Smooth muscle cell (in vitro differentiated cells): ENCODE measurements around the gene PSMB5. TPM values are rescaled to one million over a fixed set of nuclear protein-coding genes. Genes with fewer than 3 reads are reported as not detected.

Source experiments
- DNase-seq: peaks from one replicate; lab custom pipeline; 2025; ENCODE audit not compliant: unreplicated experiment; lab: John Stamatoyannopoulos, UW
- H2AFZ ChIP-seq: fragments of 200-600 bp; sonication (generic); 2 replicates; pipeline ENCODE4 v1.6.0; 2016; ENCODE audit warnings: antibody characterized with exemption, low read depth, mild to moderate bottlenecking
- H3F3A ChIP-seq: fragments of 200-600 bp; sonication (generic); 2 replicates; pipeline ENCODE4 v1.6.0; 2017; ENCODE audit warnings: antibody characterized with exemption, low read depth
- H3K27ac ChIP-seq: fragments of 200-600 bp; sonication (generic); 2 replicates; pipeline ENCODE4 v1.5.1; 2016; ENCODE audit warnings: low read depth, mild to moderate bottlenecking
- H3K27me3 ChIP-seq: fragments of 200-600 bp; sonication (generic); 2 replicates; pipeline ENCODE4 v1.6.1; 2016; ENCODE audit warnings: low read depth, mild to moderate bottlenecking
- H3K36me3 ChIP-seq: fragments of 200-600 bp; sonication (generic); 2 replicates; pipeline ENCODE4 v1.5.1; 2016; ENCODE audit warnings: low read depth
- H3K4me1 ChIP-seq: fragments of 200-600 bp; sonication (generic); 2 replicates; pipeline ENCODE4 v1.5.1; 2016; ENCODE audit warnings: low read depth
- H3K4me2 ChIP-seq: fragments of 200-600 bp; sonication (generic); 2 replicates; pipeline ENCODE4 v1.6.0; 2016; ENCODE audit warnings: mild to moderate bottlenecking
- H3K4me3 ChIP-seq: fragments of 200-600 bp; sonication (generic); 2 replicates; pipeline ENCODE4 v1.5.1; 2016; ENCODE audit warnings: mild to moderate bottlenecking
- H3K79me2 ChIP-seq: fragments of 200-600 bp; sonication (generic); 2 replicates; pipeline ENCODE4 v1.6.0; 2016; ENCODE audit warnings: low read depth, mild to moderate bottlenecking
- H3K9ac ChIP-seq: fragments of 200-600 bp; sonication (generic); 2 replicates; pipeline ENCODE4 v1.6.0; 2016; ENCODE audit warnings: low read depth
- H3K9me3 ChIP-seq: fragments of 200-600 bp; sonication (generic); replicated peaks from 2 replicates; pipeline ENCODE4 v1.5.1; 2016; ENCODE audit warnings: low read depth
- H4K20me1 ChIP-seq: fragments of 200-600 bp; sonication (generic); 2 replicates; pipeline ENCODE4 v1.6.0; 2016; ENCODE audit warnings: low read depth
- CTCF ChIP-seq: fragments of 200-600 bp; sonication (generic); IDR thresholded peaks from 2 replicates; pipeline ENCODE4 v1.5.1; 2017; ENCODE audit warnings: borderline replicate concordance, mild to moderate bottlenecking, antibody characterized with exemption; ENCODE audit not compliant: insufficient read depth, poor library complexity, severe bottlenecking
- WGBS: methylation state at CpG from one replicate; pipeline ENCODE4 v1.1.7; 2016; ENCODE audit warnings: low lambda C conversion rate; 5-methylcytosine and 5-hydroxymethylcytosine counted together
- polyA plus RNA-seq: library from polyadenylated mRNA; unstranded; fragments of >200 nt; fragmentation: Nextera tagmentation; extraction: Ambion mirVana; gene quantifications from 2 replicates; pipeline ENCODE4 v1.2.1, GENCODE V29; 2016
- total RNA-seq: library from RNA; depleted of rRNA; stranded (reverse); fragments of >200 nt; gene quantifications from 2 replicates; pipeline ENCODE4 v1.2.3, GENCODE V29; 2014

PSMB5 gene
- total and polyA plus RNA-seq, 2 experiments from 2014 or later, result 183 to 374 TPM

GRCh38 chr14:23078692-23079116, 44.0 kb upstream of the PSMB5 start:
- no peak for TF ChIP-seq CTCF
- H3K9ac ChIP-seq, result peak overlapping the region; percentile 37
- H4K20me1 ChIP-seq, result peaks cover 35% of the 10 kb centered on the region
- H3K27me3 ChIP-seq, result no peaks in the 10 kb centered on the region
- H3K4me1 ChIP-seq, result peaks cover 5% of the 10 kb centered on the region
- no peak for DNase-seq
- H3K27ac ChIP-seq, result peak overlapping the region; percentile 89
- no peaks in the 10 kb centered on the region for H3K9me3 ChIP-seq
- peaks cover 33% of the 10 kb centered on the region for H3K36me3 ChIP-seq
- peaks cover 38% of the 10 kb centered on the region for H3F3A ChIP-seq
- H3K4me3 ChIP-seq, result no peak overlapping the region
- WGBS, result 4% methylated on average over 2 of the region's 2 CpGs
- H3K79me2 ChIP-seq, result peaks cover 23% of the 10 kb centered on the region
- no peak overlapping the region for H2AFZ ChIP-seq
- peak overlapping the region; percentile 64 for H3K4me2 ChIP-seq

- Histone ChIP-seq H3K36me3 (peaks cover 31% of the 10 kb centered on the region), H3K4me1 (peaks cover 5% of the 10 kb centered on the region), H4K20me1 (peaks cover 28% of the 10 kb centered on the region), H2AFZ (no peak overlapping the region), H3K27me3 (no peaks in the 10 kb centered on the region), H3K4me2 (peak overlapping the region; percentile 64), H3K9me3 (no peaks in the 10 kb centered on the region), H3K27ac (peak overlapping the region; percentile 89), H3K79me2 (peaks cover 19% of the 10 kb centered on the region), H3K9ac (peak overlapping the region; percentile 37), H3K4me3 (no peak overlapping the region), H3F3A (peaks cover 43% of the 10 kb centered on the region)
- WGBS, result 93% methylated on average over 5 of the region's 5 CpGs
- no peak for DNase-seq
- TF ChIP-seq CTCF, result no peak
These were observed 43.3 kb upstream of the PSMB5 start for GRCh38 chr14:23077962-23078361.

- WGBS, result 77% methylated on average over 5 of the region's 5 CpGs
- Histone ChIP-seq H3F3A (peaks cover 41% of the 10 kb centered on the region), H4K20me1 (peaks cover 24% of the 10 kb centered on the region), H3K4me3 (no peak overlapping the region), H3K4me2 (no peak overlapping the region), H3K27me3 (no peaks in the 10 kb centered on the region), H3K9me3 (no peaks in the 10 kb centered on the region), H3K4me1 (peaks cover 11% of the 10 kb centered on the region), H2AFZ (no peak overlapping the region), H3K27ac (peak overlapping the region; percentile 89), H3K79me2 (peaks cover 23% of the 10 kb centered on the region), H3K9ac (no peak overlapping the region), H3K36me3 (peaks cover 28% of the 10 kb centered on the region)
- DNase-seq, result no peak
- TF ChIP-seq CTCF, result peak; percentile 64
These were observed 42.2 kb upstream of the PSMB5 start for GRCh38 chr14:23076785-23077408.

GRCh38 chr14:23074906-23075305, 40.2 kb upstream of the PSMB5 start:
- DNase-seq, result no peak
- Histone ChIP-seq H3K79me2 (peaks cover 28% of the 10 kb centered on the region), H3K4me2 (no peak overlapping the region), H3K27me3 (no peaks in the 10 kb centered on the region), H3K36me3 (peaks cover 15% of the 10 kb centered on the region), H3F3A (peaks cover 32% of the 10 kb centered on the region), H3K9me3 (no peaks in the 10 kb centered on the region), H4K20me1 (peaks cover 24% of the 10 kb centered on the region), H3K4me1 (peaks cover 20% of the 10 kb centered on the region), H3K4me3 (no peak overlapping the region), H2AFZ (no peak overlapping the region), H3K27ac (no peak overlapping the region), H3K9ac (no peak overlapping the region)
- 97% methylated on average over 1 of the region's 1 CpG for WGBS
- no peak for TF ChIP-seq CTCF
